Measurements from ENCODE around the gene AOPEP. TPM values are rescaled to one million over a fixed set of nuclear protein-coding genes. Genes with fewer than 3 reads are reported as not detected.

AOPEP gene
- polyA plus RNA-seq, 1 donor: 44.3 TPM

DNA sequence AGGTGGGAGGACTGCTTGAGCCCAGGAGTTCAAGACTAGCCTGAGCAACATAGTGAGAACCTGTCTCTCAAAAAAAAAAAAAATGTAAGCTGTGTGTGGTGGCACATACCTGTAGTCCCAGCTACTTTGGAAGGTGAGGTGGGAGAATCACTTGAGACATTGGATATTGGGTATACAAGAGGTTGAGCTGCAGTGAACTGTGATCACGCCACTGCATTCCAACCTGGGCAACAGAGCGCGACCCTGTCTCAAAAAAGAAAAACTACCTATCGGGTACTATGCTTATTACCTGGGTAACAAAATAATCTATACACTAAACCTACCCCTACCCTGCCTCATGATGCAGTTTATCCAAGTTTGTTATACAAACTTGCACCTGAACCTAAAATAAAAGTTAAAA is 64.9 kb downstream of the AOPEP start:
- WGBS (ENCODE audit: insufficient coverage, low lambda C conversion rate): no CpG with 5 or more reads among the region's 4 CpGs
- Histone ChIP-seq H3K4me1 (ENCODE audit: control insufficient read depth, insufficient read depth, low read length) (no peaks in the 10 kb centered on the region), H3K27me3 (ENCODE audit: control insufficient read depth, insufficient read depth, low read length) (no peaks in the 10 kb centered on the region)

DNA sequence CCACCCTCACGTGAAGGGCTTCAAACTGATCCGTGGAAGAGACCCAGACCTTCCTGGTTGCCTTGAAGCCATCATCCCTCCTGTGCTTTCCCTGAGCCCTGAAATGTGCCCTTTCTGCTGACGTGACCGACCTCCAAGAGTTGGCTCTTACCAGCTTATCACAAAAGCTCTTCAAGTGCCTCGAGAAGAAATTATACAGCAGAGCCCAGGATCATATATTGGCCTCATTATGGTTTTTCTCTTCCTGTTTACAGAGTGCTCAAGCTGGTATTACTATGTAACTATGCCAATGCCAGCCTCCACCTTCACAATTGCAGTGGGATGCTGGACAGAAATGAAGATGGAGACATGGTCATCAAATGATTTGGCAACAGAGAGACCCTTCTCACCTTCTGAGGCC is 66.0 kb downstream of the AOPEP start:
- DNase-seq: no peak
- Histone ChIP-seq H3K27me3 (ENCODE audit: control insufficient read depth, insufficient read depth, low read length) (no peaks in the 10 kb centered on the region), H3K27ac (ENCODE audit: low read length) (no peak overlapping the region), H3K9me3 (ENCODE audit: control insufficient read depth, low read depth, low read length) (no peaks in the 10 kb centered on the region), H3K36me3 (ENCODE audit: control insufficient read depth, insufficient read depth, low read length) (peaks cover 24% of the 10 kb centered on the region), H3K4me1 (ENCODE audit: control insufficient read depth, insufficient read depth, low read length) (no peaks in the 10 kb centered on the region), H3K4me3 (ENCODE audit: low read length) (no peak overlapping the region)
- no CpG with 5 or more reads among the region's 5 CpGs for WGBS (ENCODE audit: insufficient coverage, low lambda C conversion rate)

More for the DNA sequence above, 64.9 kb downstream of the AOPEP start:
- peaks cover 24% of the 10 kb centered on the region for H3K36me3 ChIP-seq (ENCODE audit: control insufficient read depth, insufficient read depth, low read length)
- H3K4me3 ChIP-seq (ENCODE audit: low read length): no peak overlapping the region
- no peak for DNase-seq
- no peak overlapping the region for H3K27ac ChIP-seq (ENCODE audit: low read length)
- H3K9me3 ChIP-seq (ENCODE audit: control insufficient read depth, low read depth, low read length): no peaks in the 10 kb centered on the region

GRCh38 chr9:94794476-94795167 is 68.1 kb downstream of the AOPEP start:
- H3K27me3 ChIP-seq (ENCODE audit: control insufficient read depth, insufficient read depth, low read length): no peaks in the 10 kb centered on the region
- no peak overlapping the region for H3K4me3 ChIP-seq (ENCODE audit: low read length)
- peaks cover 25% of the 10 kb centered on the region for H3K36me3 ChIP-seq (ENCODE audit: control insufficient read depth, insufficient read depth, low read length)
- H3K4me1 ChIP-seq (ENCODE audit: control insufficient read depth, insufficient read depth, low read length): no peaks in the 10 kb centered on the region
- no peaks in the 10 kb centered on the region for H3K9me3 ChIP-seq (ENCODE audit: control insufficient read depth, low read depth, low read length)
- DNase-seq: no peak
- no CpG with 5 or more reads among the region's 1 CpG for WGBS (ENCODE audit: insufficient coverage, low lambda C conversion rate)
- H3K27ac ChIP-seq (ENCODE audit: low read length): no peak overlapping the region

GRCh38 chr9:94796687-94797086 is 70.2 kb downstream of the AOPEP start:
- Histone ChIP-seq H3K36me3 (ENCODE audit: control insufficient read depth, insufficient read depth, low read length) (peaks cover 27% of the 10 kb centered on the region), H3K27ac (ENCODE audit: low read length) (no peak overlapping the region), H3K9me3 (ENCODE audit: control insufficient read depth, low read depth, low read length) (no peaks in the 10 kb centered on the region), H3K4me3 (ENCODE audit: low read length) (no peak overlapping the region), H3K4me1 (ENCODE audit: control insufficient read depth, insufficient read depth, low read length) (no peaks in the 10 kb centered on the region), H3K27me3 (ENCODE audit: control insufficient read depth, insufficient read depth, low read length) (no peaks in the 10 kb centered on the region)
- DNase-seq: no peak
- WGBS (ENCODE audit: insufficient coverage, low lambda C conversion rate): 22% methylated on average over 1 of the region's 1 CpG

DNA sequence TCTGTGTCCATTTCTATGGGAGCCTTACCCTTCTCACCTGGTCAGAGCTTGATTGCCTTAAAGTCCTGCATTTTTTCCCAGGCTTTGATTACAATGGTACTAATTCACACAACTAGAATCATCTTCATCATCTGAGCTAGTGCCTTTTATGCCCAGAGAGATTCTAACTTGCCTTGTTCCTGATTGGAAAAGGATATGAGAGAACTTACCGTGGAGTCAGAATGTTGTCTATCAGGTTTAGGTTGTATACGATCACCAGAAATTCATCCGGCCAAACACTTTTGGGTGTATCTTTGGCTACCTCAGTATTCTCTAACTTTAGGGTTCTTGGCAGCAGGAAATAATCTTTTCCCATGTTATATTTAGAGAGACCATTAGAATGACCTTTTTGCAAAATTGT is 71.7 kb downstream of the AOPEP start:
- Histone ChIP-seq H3K27me3 (ENCODE audit: control insufficient read depth, insufficient read depth, low read length) (no peaks in the 10 kb centered on the region), H3K36me3 (ENCODE audit: control insufficient read depth, insufficient read depth, low read length) (peaks cover 20% of the 10 kb centered on the region), H3K9me3 (ENCODE audit: control insufficient read depth, low read depth, low read length) (no peaks in the 10 kb centered on the region), H3K4me3 (ENCODE audit: low read length) (no peak overlapping the region), H3K27ac (ENCODE audit: low read length) (peak overlapping the region; percentile 22), H3K4me1 (ENCODE audit: control insufficient read depth, insufficient read depth, low read length) (no peaks in the 10 kb centered on the region)
- DNase-seq: no peak
- 100% methylated on average over 1 of the region's 3 CpGs for WGBS (ENCODE audit: insufficient coverage, low lambda C conversion rate)

GRCh38 chr9:94798708-94799107 is 72.2 kb downstream of the AOPEP start:
- Histone ChIP-seq H3K4me1 (ENCODE audit: control insufficient read depth, insufficient read depth, low read length) (no peaks in the 10 kb centered on the region), H3K36me3 (ENCODE audit: control insufficient read depth, insufficient read depth, low read length) (peaks cover 20% of the 10 kb centered on the region), H3K27ac (ENCODE audit: low read length) (peak overlapping the region; percentile 50), H3K9me3 (ENCODE audit: control insufficient read depth, low read depth, low read length) (no peaks in the 10 kb centered on the region), H3K27me3 (ENCODE audit: control insufficient read depth, insufficient read depth, low read length) (no peaks in the 10 kb centered on the region), H3K4me3 (ENCODE audit: low read length) (no peak overlapping the region)
- no CpG with 5 or more reads among the region's 2 CpGs for WGBS (ENCODE audit: insufficient coverage, low lambda C conversion rate)
- peak; percentile 59 to 68 for DNase-seq

- H3K4me1 ChIP-seq (ENCODE audit: control insufficient read depth, insufficient read depth, low read length): no peaks in the 10 kb centered on the region
- WGBS (ENCODE audit: insufficient coverage, low lambda C conversion rate): 90% methylated on average over 2 of the region's 9 CpGs
- H3K27ac ChIP-seq (ENCODE audit: low read length): no peak overlapping the region
Observed at GRCh38 chr9:94799578-94800264, 73.2 kb downstream of the AOPEP start.

DNA sequence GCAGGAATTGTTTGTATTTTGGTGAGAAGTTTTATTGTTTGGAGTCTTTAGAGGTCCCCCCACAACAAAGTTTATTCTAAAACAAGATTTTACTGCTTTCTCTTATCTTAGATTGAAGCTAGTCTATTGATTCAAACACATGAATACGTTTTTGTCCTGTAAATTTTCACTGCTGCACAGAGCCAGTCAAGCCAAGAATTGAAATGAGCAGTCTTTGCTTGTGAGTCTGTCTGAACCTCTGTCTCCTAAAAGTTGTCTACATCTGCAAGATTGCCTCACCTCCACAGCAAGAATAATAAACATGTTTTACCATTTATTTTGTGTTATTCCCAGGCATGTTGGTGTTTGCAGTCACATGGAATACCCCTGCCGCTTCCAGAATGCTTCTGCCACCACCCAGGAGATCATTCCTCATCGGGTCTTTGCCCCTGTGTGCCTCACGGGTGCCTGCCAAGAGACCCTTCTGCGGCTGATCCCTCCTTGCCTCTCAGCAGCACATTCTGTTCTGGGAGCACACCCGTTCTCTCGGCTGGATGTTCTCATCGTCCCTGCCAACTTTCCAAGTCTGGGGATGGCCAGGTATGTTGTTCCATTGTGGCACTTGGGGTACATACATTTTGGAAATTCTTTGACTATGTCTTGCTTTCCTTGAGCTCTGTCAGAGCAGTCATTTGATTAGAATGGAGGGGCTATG is 74.1 kb downstream of the AOPEP start:
- Histone ChIP-seq H3K4me1 (ENCODE audit: control insufficient read depth, insufficient read depth, low read length) (peaks cover 5% of the 10 kb centered on the region), H3K4me3 (ENCODE audit: low read length) (no peak overlapping the region), H3K27me3 (ENCODE audit: control insufficient read depth, insufficient read depth, low read length) (no peaks in the 10 kb centered on the region), H3K9me3 (ENCODE audit: control insufficient read depth, low read depth, low read length) (no peaks in the 10 kb centered on the region), H3K36me3 (ENCODE audit: control insufficient read depth, insufficient read depth, low read length) (peaks cover 14% of the 10 kb centered on the region), H3K27ac (ENCODE audit: low read length) (no peak overlapping the region)
- no peak for DNase-seq
- no CpG with 5 or more reads among the region's 8 CpGs for WGBS (ENCODE audit: insufficient coverage, low lambda C conversion rate)

More at GRCh38 chr9:94799578-94800264, 73.2 kb downstream of the AOPEP start:
- no peaks in the 10 kb centered on the region for H3K9me3 ChIP-seq (ENCODE audit: control insufficient read depth, low read depth, low read length)
- H3K4me3 ChIP-seq (ENCODE audit: low read length): no peak overlapping the region
- H3K27me3 ChIP-seq (ENCODE audit: control insufficient read depth, insufficient read depth, low read length): no peaks in the 10 kb centered on the region
- peaks cover 16% of the 10 kb centered on the region for H3K36me3 ChIP-seq (ENCODE audit: control insufficient read depth, insufficient read depth, low read length)
- DNase-seq: no peak

DNA sequence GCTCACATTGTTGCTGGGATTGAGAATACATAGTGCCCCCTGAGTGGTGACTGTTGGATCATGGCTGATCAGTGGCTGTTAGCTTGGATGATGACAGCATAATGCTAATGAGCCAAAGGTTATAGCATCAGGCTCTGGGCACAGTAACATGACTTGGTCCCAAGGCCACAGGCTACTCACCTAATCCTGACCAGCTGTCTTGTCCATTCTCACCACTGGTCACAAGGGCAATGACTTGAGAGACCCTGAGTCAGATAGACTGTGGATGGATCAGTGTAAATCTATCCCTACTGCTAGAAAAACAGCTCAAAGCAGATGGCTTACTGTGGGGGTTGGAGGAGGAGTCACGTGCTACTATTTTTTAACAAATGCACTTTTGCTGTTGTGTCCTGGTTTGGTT is 74.7 kb downstream of the AOPEP start:
- H3K4me1 ChIP-seq (ENCODE audit: control insufficient read depth, insufficient read depth, low read length): peaks cover 10% of the 10 kb centered on the region
- H3K36me3 ChIP-seq (ENCODE audit: control insufficient read depth, insufficient read depth, low read length): peaks cover 11% of the 10 kb centered on the region
- 100% methylated on average over 1 of the region's 1 CpG for WGBS (ENCODE audit: insufficient coverage, low lambda C conversion rate)
- H3K4me3 ChIP-seq (ENCODE audit: low read length): no peak overlapping the region
- no peak overlapping the region for H3K27ac ChIP-seq (ENCODE audit: low read length)
- H3K9me3 ChIP-seq (ENCODE audit: control insufficient read depth, low read depth, low read length): no peaks in the 10 kb centered on the region
- DNase-seq: no peak
- no peaks in the 10 kb centered on the region for H3K27me3 ChIP-seq (ENCODE audit: control insufficient read depth, insufficient read depth, low read length)

- no peaks in the 10 kb centered on the region for H3K9me3 ChIP-seq (ENCODE audit: control insufficient read depth, low read depth, low read length)
- no peak for DNase-seq
- no peak overlapping the region for H3K4me3 ChIP-seq (ENCODE audit: low read length)
- H3K4me1 ChIP-seq (ENCODE audit: control insufficient read depth, insufficient read depth, low read length): peaks cover 10% of the 10 kb centered on the region
- no peaks in the 10 kb centered on the region for H3K27me3 ChIP-seq (ENCODE audit: control insufficient read depth, insufficient read depth, low read length)
- no peak overlapping the region for H3K27ac ChIP-seq (ENCODE audit: low read length)
- H3K36me3 ChIP-seq (ENCODE audit: control insufficient read depth, insufficient read depth, low read length): peaks cover 11% of the 10 kb centered on the region
Observed at GRCh38 chr9:94801681-94802080, 75.2 kb downstream of the AOPEP start.

All from large intestine (tissue), 3 donors.